B cell (primary cell): ENCODE measurements around the gene MFAP3L. TPM values are rescaled to one million over a fixed set of nuclear protein-coding genes. Genes with fewer than 3 reads are reported as not detected.

ENCODE experiments used
- ATAC-seq: fragments of 200-7000 bp; cut with Tn5 transposase; one replicate; pipeline ENCODE4 v1.10.0; 2021; ENCODE audit warnings: low read depth, mild to moderate bottlenecking, moderate number of reproducible peaks, moderate library complexity
- CTCF ChIA-PET: fragments of 350-600 bp; sonication (Branson Sonifier 250); formaldehyde crosslinking; loops from one replicate; lab custom pipeline; 2021; ENCODE audit warnings: antibody characterized with exemption, inconsistent platforms; lab: Charles Lee
- POLR2A ChIA-PET: fragments of 350-600 bp; sonication (Branson Sonifier 250); formaldehyde crosslinking; loops from one replicate; lab custom pipeline; 2021; ENCODE audit warnings: antibody characterized with exemption; lab: Charles Lee
- DNase-seq: peaks from one replicate; pipeline ENCODE4 v3.0.0; 2013
- H2AFZ ChIP-seq: 2 replicates; pipeline ENCODE4 v1.6.1; 2012; ENCODE audit warnings: mild to moderate bottlenecking, low read depth, low read length; ENCODE audit not compliant: insufficient read depth, poor library complexity, severe bottlenecking
- H3K27ac ChIP-seq, 2 donors: 1 replicate in 1 of 2; 2 replicates in 1 of 2; pipeline ENCODE4 v1.5.1; 2012 to 2013; ENCODE audit warnings: low read length in 2 of 2, mild to moderate bottlenecking in 2 of 2, moderate library complexity in 1 of 2
- H3K27me3 ChIP-seq, 4 experiments: fragments of 200-600 bp in 1 of 4; sonication (generic) in 1 of 4; replicated peaks in 1 of 4; 1 replicate in 2 of 4; 2 replicates in 2 of 4; pipeline versions ENCODE4 v1.6.1 to v1.7.0; 2013 to 2016; ENCODE audit warnings: low read length in 3 of 4, mild to moderate bottlenecking in 2 of 4, mixed read lengths in 1 of 4, moderate library complexity in 1 of 4; ENCODE audit not compliant: insufficient read depth in 4 of 4, control insufficient read depth in 3 of 4; ENCODE audit errors: control extremely low read depth in 1 of 4
- H3K36me3 ChIP-seq, 2 experiments: replicated peaks in 1 of 2; 1 replicate in 1 of 2; 2 replicates in 1 of 2; pipeline versions ENCODE4 v1.6.1 to v1.7.1; 2013; ENCODE audit warnings: low read length in 1 of 2; ENCODE audit not compliant: insufficient read depth in 2 of 2, control insufficient read depth in 1 of 2; ENCODE audit errors: control extremely low read depth in 1 of 2, extremely low read depth in 1 of 2
- H3K4me1 ChIP-seq, 2 donors: fragments of 200-600 bp in 1 of 2; sonication (generic) in 1 of 2; 1 replicate in 1 of 2; 2 replicates in 1 of 2; pipeline versions ENCODE4 v1.5.1 to v1.6.1; 2013 to 2017; ENCODE audit warnings: low read length in 2 of 2; ENCODE audit not compliant: control insufficient read depth in 2 of 2, insufficient read depth in 2 of 2
- H3K4me2 ChIP-seq: replicated peaks from 2 replicates; pipeline ENCODE3; 2012; ENCODE audit warnings: mild to moderate bottlenecking, low read depth, low read length; ENCODE audit not compliant: poor library complexity, severe bottlenecking
- H3K4me3 ChIP-seq, 5 experiments: fragments of 200-600 bp in 1 of 5; sonication (generic) in 1 of 5; 1 replicate in 3 of 5; 2 replicates in 2 of 5; pipeline versions ENCODE4 v1.5.1 to v1.7.0; 2011 to 2016; ENCODE audit warnings: low read length in 4 of 5, mild to moderate bottlenecking in 4 of 5, low read depth in 2 of 5, control low read depth in 1 of 5, moderate library complexity in 1 of 5; ENCODE audit not compliant: insufficient read depth in 1 of 5; ENCODE audit errors: control extremely low read depth in 1 of 5, extremely low read depth in 1 of 5
- H3K79me2 ChIP-seq: fragments of 200-600 bp; sonication (generic); one replicate; pipeline ENCODE4 v1.6.0; 2016; ENCODE audit warnings: low read length; ENCODE audit not compliant: control insufficient read depth, insufficient read depth
- H3K9ac ChIP-seq: fragments of 200-600 bp; sonication (generic); 2 replicates; pipeline ENCODE4 v1.6.1; 2017; ENCODE audit warnings: mild to moderate bottlenecking, low read length, moderate library complexity
- H3K9me3 ChIP-seq, 3 donors: one replicate each; pipeline versions ENCODE4 v1.6.1 to v1.7.1; 2013; ENCODE audit warnings: low read length in 2 of 3; ENCODE audit not compliant: control insufficient read depth in 2 of 3, insufficient read depth in 1 of 3; ENCODE audit errors: control extremely low read depth in 1 of 3
- H4K20me1 ChIP-seq: 2 replicates; pipeline ENCODE4 v1.6.0; 2012; ENCODE audit warnings: mild to moderate bottlenecking, low read length; ENCODE audit not compliant: insufficient read depth, control insufficient read depth, poor library complexity, severe bottlenecking
- H3K27ac Mint-ChIP-seq: one replicate; pipeline ENCODE4 v1.8.0; 2021; ENCODE audit warnings: mixed read lengths
- H3K27me3 Mint-ChIP-seq: one replicate; pipeline ENCODE4 v1.8.0; 2021; ENCODE audit warnings: mixed read lengths
- H3K4me1 Mint-ChIP-seq: one replicate; pipeline ENCODE4 v1.8.0; 2021; ENCODE audit warnings: mixed read lengths
- H3K4me3 Mint-ChIP-seq: one replicate; pipeline ENCODE4 v1.8.0; 2021; ENCODE audit warnings: mixed read lengths
- H3K9me3 Mint-ChIP-seq: one replicate; pipeline ENCODE4 v1.8.0; 2022; ENCODE audit warnings: mixed read lengths; ENCODE audit not compliant: insufficient read depth
- CTCF ChIP-seq: fragments of 200-600 bp; IDR thresholded peaks from one replicate; pipeline ENCODE4 v1.8.0; 2022; ENCODE audit warnings: antibody characterized with exemption, mild to moderate bottlenecking
- EZH2 ChIP-seq: IDR thresholded peaks from 2 replicates; pipeline ENCODE4 v1.6.1; 2012; ENCODE audit warnings: borderline replicate concordance, low read depth, mild to moderate bottlenecking, moderate library complexity, low read length; ENCODE audit not compliant: insufficient read depth, poor library complexity, severe bottlenecking
- WGBS: methylation state at CpG from one replicate; pipeline ENCODE4 v1.1.5; 2013; ENCODE audit warnings: missing lambda C conversion rate; ENCODE audit not compliant: insufficient coverage; 5-methylcytosine and 5-hydroxymethylcytosine counted together
- intact Hi-C: fragments of 100-400 bp; cut with micrococcal nuclease; formaldehyde crosslinking; loops from one replicate; pipeline ENCODE4 v1.10.0; 2022
- polyA plus RNA-seq: library from polyadenylated mRNA; depleted of rRNA; stranded (reverse); fragments of >200 nt; gene quantifications from 2 replicates; pipeline ENCODE4 v1.2.3, GENCODE V29; 2012
- total RNA-seq, 2 donors: library from RNA; stranded (reverse); fragments of 120-200 nt in 1 of 2; gene quantifications; 1 replicate in 1 of 2; 2 replicates in 1 of 2; pipeline versions ENCODE4 v1.2.3 to v1.2.4, GENCODE V29; 2013 to 2022

The MFAP3L gene
- total and polyA plus RNA-seq, 2 donors (not counting 1 experiment from before 2014, with no cell fraction given) = 0.37 to 0.63 TPM

- WGBS = no CpG with 5 or more reads among the region's 2 CpGs
These were observed 57.2 kb downstream of the MFAP3L start for GRCh38 chr4:169968999-169969398.

GRCh38 chr4:169963998-169964397 lies 62.2 kb downstream of the MFAP3L start:
- POLR2A ChIA-PET = no interaction called here
- H3K4me3 ChIP-seq = no peak overlapping the region
- ATAC-seq = no peak
- no peak overlapping the region for H2AFZ ChIP-seq
- H3K36me3 ChIP-seq = no peaks in the 10 kb centered on the region
- no peak overlapping the region for H3K4me2 ChIP-seq
- CTCF ChIA-PET = interaction anchor here (0.6 kb wide), 1 partner anchor 601 kb away, joined by 4 read pairs; no protein-coding TSS in a partner anchor
- Mint-ChIP-seq H3K4me3 (no peak overlapping the region), H3K4me1 (no peaks in the 10 kb centered on the region), H3K27me3 (no peaks in the 10 kb centered on the region), H3K9me3 (no peaks in the 10 kb centered on the region), H3K27ac (no peak overlapping the region)
- whole genome bisulfite sequencing = no CpG with 5 or more reads among the region's 1 CpG
- no peaks in the 10 kb centered on the region for H3K79me2 ChIP-seq
- TF ChIP-seq CTCF = no peak
- TF ChIP-seq EZH2 = no peak
- no peaks in the 10 kb centered on the region for H3K9me3 ChIP-seq
- no peak overlapping the region for H3K9ac ChIP-seq
- no peaks in the 10 kb centered on the region for H4K20me1 ChIP-seq
- no peaks in the 10 kb centered on the region for H3K4me1 ChIP-seq
- no peak overlapping the region for H3K27ac ChIP-seq
- intact Hi-C loops = no loop called here
- no peaks in the 10 kb centered on the region for H3K27me3 ChIP-seq
- DNase-seq = no peak

More at GRCh38 chr4:169968999-169969398, 57.2 kb downstream of the MFAP3L start:
- Mint-ChIP-seq H3K9me3 (no peaks in the 10 kb centered on the region), H3K27me3 (no peaks in the 10 kb centered on the region), H3K4me3 (no peak overlapping the region), H3K4me1 (no peaks in the 10 kb centered on the region), H3K27ac (no peak overlapping the region)
- TF ChIP-seq CTCF (no peak), EZH2 (no peak)
- H3K27ac ChIP-seq = no peak overlapping the region
- no peak overlapping the region for H2AFZ ChIP-seq
- POLR2A ChIA-PET = no interaction called here
- CTCF ChIA-PET = no interaction called here
- H3K4me3 ChIP-seq = no peak overlapping the region
- no peak overlapping the region for H3K4me2 ChIP-seq
- H3K27me3 ChIP-seq = peaks cover 0 to under 1% (median 0%) of the 10 kb centered on the region in 4 experiments
- intact Hi-C loops = no loop called here
- H3K9ac ChIP-seq = no peak overlapping the region
- DNase-seq (no peak), ATAC-seq (no peak)
- no peaks in the 10 kb centered on the region for H3K36me3 ChIP-seq
- H3K9me3 ChIP-seq = no peaks in the 10 kb centered on the region
- no peaks in the 10 kb centered on the region for H4K20me1 ChIP-seq
- no peaks in the 10 kb centered on the region for H3K4me1 ChIP-seq
- no peaks in the 10 kb centered on the region for H3K79me2 ChIP-seq
